ENCODE measurements around the gene PPP1CB. TPM values are rescaled to one million over a fixed set of nuclear protein-coding genes. Genes with fewer than 3 reads are reported as not detected.
A peak's percentile ranks its signal among the peaks of the same experiment; 100 is the strongest.

PPP1CB gene
- total and polyA plus RNA-seq, 2 donors: 252 to 608 TPM

DNA sequence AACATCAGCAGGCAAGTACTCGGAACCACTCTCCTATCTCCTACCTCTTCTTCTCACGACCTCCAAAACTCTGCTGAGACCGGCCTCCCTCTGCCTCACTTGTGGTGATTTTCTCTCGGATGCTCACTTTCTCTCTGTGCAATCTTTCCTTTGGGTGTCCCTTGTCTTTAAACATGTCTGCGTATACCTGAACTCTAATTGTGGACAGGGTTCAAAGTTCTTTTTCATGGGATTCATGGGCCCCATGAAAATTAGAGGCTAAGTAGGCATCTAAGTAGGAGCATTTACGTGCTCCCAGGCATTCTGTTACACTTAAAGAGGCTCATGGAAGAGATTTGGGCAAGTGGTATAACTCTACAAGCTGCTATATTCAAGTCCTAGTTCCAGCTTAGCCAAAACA, 2.1 kb upstream of the PPP1CB start:
- Histone ChIP-seq H3K36me3 (ENCODE audit: insufficient read depth) (no peaks in the 10 kb centered on the region), H3K27ac (ENCODE audit: low read depth) (no peak overlapping the region), H3K4me1 (ENCODE audit: insufficient read depth) (no peaks in the 10 kb centered on the region), H3K4me3 (ENCODE audit: low read depth, low read length) (no peak overlapping the region)
- no peak for DNase-seq (ENCODE audit: extremely low spot score)
- 93% methylated on average over 6 of the region's 6 CpGs for WGBS

DNA sequence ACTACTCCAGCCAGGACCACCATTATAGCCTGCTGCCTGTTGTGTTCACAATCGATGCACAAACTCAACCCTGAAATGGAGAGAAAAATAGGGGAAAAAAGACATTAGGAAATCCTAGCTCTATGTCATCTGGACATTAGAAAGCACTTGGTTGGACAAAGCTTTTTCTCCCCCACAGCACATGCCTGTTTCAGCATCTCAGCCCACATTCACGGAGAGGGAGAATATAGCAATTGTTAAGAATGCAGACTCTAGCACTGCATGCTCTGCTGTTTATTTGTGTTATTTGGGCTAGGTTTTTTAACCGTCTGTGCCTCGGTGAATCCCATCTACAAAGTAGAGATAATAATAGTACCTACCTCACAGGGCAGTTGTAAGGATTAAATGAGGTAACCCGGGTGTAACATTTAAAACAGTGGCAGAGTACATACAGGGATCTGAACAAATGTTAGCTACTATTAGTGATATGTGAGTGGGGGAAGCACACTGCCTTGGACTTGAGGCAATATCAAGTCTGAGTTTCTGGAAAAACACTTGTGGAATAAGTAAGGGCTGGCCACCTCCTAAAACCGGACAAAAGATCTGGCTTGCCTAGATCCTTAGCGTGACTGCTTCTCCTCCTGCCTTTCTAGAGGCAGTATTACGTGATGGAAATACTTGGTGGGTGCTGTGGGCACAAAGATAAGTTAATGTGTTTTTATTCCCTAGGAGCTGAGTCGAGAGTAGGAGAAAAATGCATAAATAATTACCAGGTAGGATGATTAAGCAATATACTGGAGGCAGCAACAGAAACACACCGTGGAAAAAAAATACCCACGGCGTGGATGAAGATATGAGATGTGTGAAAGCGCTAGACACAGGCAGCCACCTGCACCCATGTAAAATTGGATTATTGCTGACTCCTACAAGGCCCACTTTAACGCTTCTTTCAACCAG, 1.0 kb upstream of the PPP1CB start:
- H3K4me3 ChIP-seq (ENCODE audit: low read depth, low read length): peak overlapping the region; percentile 80
- peak overlapping the region; percentile 100 for H3K27ac ChIP-seq (ENCODE audit: low read depth)
- H3K36me3 ChIP-seq (ENCODE audit: insufficient read depth): no peaks in the 10 kb centered on the region
- no peaks in the 10 kb centered on the region for H3K4me1 ChIP-seq (ENCODE audit: insufficient read depth)
- WGBS: 11% methylated on average over 14 of the region's 14 CpGs
- DNase-seq (ENCODE audit: extremely low spot score): no peak

DNA sequence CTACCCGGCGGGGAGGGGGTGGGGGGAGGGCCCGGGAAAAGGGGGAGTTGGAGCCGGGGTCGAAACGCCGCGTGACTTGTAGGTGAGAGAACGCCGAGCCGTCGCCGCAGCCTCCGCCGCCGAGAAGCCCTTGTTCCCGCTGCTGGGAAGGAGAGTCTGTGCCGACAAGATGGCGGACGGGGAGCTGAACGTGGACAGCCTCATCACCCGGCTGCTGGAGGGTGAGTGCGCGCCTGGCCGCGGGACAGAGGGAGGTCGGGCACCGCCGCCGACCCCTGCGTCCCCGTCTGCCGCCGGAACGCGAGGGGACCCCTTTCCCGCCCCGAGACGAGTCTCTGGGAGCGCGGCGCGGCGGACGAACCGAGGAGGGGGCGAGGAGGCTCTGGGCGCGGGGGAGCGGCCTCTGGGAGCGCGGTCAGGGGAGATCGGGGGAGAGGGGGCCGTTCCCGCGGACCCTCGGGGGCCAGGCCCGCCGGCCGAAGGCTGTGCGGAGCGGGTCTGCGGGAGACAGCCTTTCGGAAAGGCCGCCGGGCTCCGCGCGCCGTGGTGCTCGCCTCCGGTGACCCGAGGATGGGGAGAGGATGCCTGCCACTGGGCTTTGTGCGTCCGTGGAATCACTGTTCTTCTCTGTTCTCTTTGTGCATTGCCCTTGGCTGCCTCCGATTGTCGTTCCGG, 463 bp downstream of the PPP1CB start:
- H3K4me3 ChIP-seq (ENCODE audit: low read depth, low read length): peak overlapping the region; percentile 80
- DNase-seq (ENCODE audit: extremely low spot score): no peak
- H3K36me3 ChIP-seq (ENCODE audit: insufficient read depth): no peaks in the 10 kb centered on the region
- WGBS: under 1% methylated on average over 78 of the region's 78 CpGs
- peak overlapping the region; percentile 100 for H3K27ac ChIP-seq (ENCODE audit: low read depth)
- no peaks in the 10 kb centered on the region for H3K4me1 ChIP-seq (ENCODE audit: insufficient read depth)

DNA sequence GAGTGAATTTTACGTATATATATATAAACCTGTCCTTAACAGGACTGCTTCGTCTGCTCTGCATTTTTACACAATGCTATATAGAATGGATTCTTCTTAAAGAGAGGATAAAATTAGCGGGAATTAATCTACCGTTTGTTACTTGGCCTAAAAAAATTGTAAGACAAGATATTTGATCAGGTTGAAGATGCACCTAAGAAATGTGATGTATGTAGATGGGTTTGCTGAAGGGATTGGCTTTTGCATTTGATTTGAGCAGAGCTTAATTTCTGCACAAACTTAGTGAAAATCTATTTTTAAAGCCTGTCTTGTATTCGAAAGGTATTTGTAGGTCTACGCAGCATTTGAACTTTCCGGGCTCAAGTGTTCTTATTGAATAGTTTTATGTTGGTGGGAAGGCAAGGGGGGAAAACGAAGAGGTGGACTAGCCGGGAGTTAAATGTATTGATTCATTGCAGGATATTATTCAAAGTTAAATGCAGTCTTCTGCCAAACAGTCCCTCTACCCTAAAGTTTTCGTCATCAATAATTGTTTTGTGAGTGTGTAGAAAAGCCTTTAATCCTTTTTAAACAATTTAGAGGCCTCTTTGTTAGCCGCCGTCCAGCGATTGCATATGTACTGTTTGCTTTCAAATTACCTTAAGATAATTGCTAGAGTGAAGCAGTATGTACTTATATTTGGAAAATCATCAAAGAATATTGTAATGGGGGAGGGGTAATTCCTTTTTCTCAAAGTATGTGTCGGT, 1.2 kb downstream of the PPP1CB start:
- peak; percentile 14 for DNase-seq (ENCODE audit: extremely low spot score)
- peak overlapping the region; percentile 80 for H3K4me3 ChIP-seq (ENCODE audit: low read depth, low read length)
- under 1% methylated on average over 14 of the region's 14 CpGs for WGBS
- no peaks in the 10 kb centered on the region for H3K36me3 ChIP-seq (ENCODE audit: insufficient read depth)
- no peaks in the 10 kb centered on the region for H3K4me1 ChIP-seq (ENCODE audit: insufficient read depth)
- peak overlapping the region; percentile 100 for H3K27ac ChIP-seq (ENCODE audit: low read depth)

DNA sequence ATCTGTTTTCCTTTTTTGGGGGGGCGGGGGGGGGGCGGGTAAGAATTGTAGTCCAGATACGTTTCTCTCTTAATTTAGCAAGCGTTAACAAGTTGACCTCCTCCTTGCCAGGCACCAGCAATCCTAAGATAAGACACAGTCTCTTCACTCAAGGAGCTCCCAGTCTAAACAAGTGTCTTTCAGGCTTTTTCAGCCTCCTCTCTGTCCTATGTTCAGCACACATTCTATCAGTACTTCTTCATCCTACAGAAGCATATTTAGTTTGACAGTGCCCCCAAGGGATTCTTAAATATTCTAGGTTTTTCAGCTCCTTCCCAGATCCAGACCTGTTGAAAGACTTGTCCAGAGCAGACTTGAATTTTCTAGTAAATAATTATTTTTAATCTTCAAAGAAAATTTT, 2.7 kb downstream of the PPP1CB start:
- Histone ChIP-seq H3K27ac (ENCODE audit: low read depth) (no peak overlapping the region), H3K4me1 (ENCODE audit: insufficient read depth) (peaks cover 3% of the 10 kb centered on the region), H3K4me3 (ENCODE audit: low read depth, low read length) (peak overlapping the region; percentile 20), H3K36me3 (ENCODE audit: insufficient read depth) (no peaks in the 10 kb centered on the region)
- DNase-seq (ENCODE audit: extremely low spot score): no peak
- WGBS: 26% methylated on average over 4 of the region's 4 CpGs

DNA sequence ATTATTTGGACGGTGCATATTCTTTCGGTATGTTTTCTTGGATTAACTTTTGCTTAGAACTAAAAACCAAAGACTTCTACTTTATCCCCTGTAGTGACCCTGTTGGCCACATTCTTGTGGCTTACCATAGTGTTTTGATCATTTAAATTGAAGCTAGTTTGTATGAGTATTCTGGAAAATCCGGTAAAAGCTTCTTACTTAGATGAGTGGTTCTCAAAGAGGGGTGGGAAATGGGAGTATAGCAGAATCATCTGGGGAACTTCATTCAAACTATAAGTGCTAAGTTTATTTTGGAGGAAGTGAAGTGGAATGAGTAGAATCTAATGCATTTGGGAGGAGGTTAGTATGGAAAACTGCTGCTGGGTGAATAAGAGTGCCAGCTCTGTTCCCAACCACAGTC, 3.8 kb downstream of the PPP1CB start:
- H3K36me3 ChIP-seq (ENCODE audit: insufficient read depth): no peaks in the 10 kb centered on the region
- no peak overlapping the region for H3K27ac ChIP-seq (ENCODE audit: low read depth)
- DNase-seq (ENCODE audit: extremely low spot score): no peak
- H3K4me1 ChIP-seq (ENCODE audit: insufficient read depth): peaks cover 3% of the 10 kb centered on the region
- WGBS: 38% methylated on average over 3 of the region's 3 CpGs
- no peak overlapping the region for H3K4me3 ChIP-seq (ENCODE audit: low read depth, low read length)

DNA sequence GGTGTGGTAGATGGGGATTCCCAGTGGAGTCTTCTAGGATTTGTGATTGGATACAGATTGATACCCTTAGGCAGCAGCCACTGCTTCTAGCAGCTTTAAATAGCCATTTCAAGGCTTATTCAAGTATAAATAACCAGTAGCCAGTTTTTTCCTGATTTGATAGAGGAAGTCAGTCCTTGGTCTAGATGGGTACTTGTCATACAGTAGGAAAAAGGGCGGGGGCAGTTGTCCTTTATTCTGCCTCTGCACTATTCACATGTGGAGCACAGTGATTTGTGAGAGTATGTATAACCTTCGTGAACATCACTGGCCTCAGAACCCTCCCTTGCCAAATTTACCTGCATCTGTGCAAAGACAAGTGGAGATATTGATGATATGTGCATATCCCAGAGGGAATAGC, 6.8 kb downstream of the PPP1CB start:
- Histone ChIP-seq H3K27ac (ENCODE audit: low read depth) (no peak overlapping the region), H3K4me3 (ENCODE audit: low read depth, low read length) (no peak overlapping the region), H3K36me3 (ENCODE audit: insufficient read depth) (no peaks in the 10 kb centered on the region), H3K4me1 (ENCODE audit: insufficient read depth) (peaks cover 3% of the 10 kb centered on the region)
- WGBS: 77% methylated on average over 2 of the region's 2 CpGs
- no peak for DNase-seq (ENCODE audit: extremely low spot score)

DNA sequence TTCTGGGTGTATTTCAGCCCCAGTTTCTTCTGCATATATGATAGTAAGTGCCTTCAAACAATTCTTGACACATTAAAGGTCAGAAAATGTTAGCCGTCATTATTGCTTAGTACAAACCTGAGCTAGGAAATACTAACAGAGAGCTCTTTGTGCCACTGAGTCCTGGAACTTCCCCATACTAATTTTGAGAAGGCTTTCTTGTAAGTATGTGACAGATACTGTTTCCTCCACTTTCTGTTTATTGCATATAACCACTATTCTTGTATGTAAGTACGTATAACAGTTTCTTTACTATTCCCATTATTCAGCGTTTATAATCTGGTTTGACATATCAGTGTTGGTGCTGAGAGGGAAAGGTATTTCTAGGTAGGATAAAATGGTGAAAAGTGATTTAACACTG, 9.8 kb downstream of the PPP1CB start:
- WGBS: 81% methylated on average over 3 of the region's 3 CpGs
- Histone ChIP-seq H3K27ac (ENCODE audit: low read depth) (no peak overlapping the region), H3K36me3 (ENCODE audit: insufficient read depth) (no peaks in the 10 kb centered on the region), H3K4me1 (ENCODE audit: insufficient read depth) (peaks cover 3% of the 10 kb centered on the region), H3K4me3 (ENCODE audit: low read depth, low read length) (no peak overlapping the region)
- no peak for DNase-seq (ENCODE audit: extremely low spot score)

DNA sequence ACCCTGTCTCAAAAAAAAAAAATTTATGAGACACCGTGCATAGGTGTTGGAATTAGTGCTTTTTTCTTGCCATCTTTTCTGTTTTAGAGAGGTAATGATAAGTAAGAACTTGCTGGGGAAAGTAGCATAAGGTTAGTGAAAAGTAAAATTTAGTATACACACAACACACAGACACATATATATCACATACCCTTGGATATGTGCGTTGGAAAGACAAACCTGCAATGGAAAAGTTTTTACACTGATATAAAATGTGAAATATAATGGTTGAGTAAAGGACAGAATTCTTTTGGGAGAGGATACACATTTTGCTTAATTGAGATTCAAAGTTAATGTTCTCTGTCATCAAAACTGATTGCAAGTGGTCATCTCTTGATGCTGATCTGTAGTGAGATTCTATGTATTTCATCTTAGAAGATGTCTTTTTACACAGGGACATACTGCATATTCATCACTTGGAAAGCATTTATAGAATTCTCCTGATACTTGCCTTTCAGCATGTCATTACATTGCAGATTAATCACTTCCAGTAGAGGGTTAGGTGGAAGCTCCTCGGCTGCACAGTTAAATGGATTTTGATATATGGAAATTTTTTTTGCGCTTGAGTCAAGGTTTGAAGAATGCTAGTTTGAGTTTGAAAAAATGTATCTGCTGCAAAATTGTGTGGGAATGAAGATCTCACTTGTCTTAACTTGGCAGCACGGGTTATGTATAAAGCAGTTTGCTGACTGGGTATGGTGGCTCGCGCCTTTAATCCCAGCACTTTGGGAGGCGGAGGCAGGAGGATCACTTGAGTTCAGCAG, 13.5 kb downstream of the PPP1CB start:
- 67% methylated on average over 8 of the region's 8 CpGs for WGBS
- Histone ChIP-seq H3K27ac (ENCODE audit: low read depth) (no peak overlapping the region), H3K36me3 (ENCODE audit: insufficient read depth) (no peaks in the 10 kb centered on the region), H3K4me3 (ENCODE audit: low read depth, low read length) (no peak overlapping the region), H3K4me1 (ENCODE audit: insufficient read depth) (no peaks in the 10 kb centered on the region)
- DNase-seq (ENCODE audit: extremely low spot score): no peak

DNA sequence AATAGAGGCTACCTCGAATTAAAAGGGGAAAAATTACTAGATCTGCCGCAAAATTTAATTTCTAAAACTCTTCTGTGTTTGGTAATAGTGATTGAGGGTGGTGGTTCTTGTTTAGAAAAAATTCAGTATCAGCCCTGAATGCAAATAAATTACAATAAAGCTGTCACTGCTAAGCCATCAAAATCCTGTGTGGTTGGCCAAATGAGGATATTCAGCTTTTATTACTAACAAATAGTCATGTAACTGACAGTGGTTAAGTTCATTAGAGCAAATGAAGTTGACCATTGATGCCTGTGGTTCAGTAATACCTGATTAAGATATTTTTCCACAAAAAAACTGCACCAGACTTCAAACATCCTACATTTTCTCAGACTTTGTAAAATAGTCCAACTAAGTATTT, 14.4 kb downstream of the PPP1CB start:
- Histone ChIP-seq H3K4me3 (ENCODE audit: low read depth, low read length) (no peak overlapping the region), H3K27ac (ENCODE audit: low read depth) (no peak overlapping the region), H3K4me1 (ENCODE audit: insufficient read depth) (no peaks in the 10 kb centered on the region), H3K36me3 (ENCODE audit: insufficient read depth) (no peaks in the 10 kb centered on the region)
- DNase-seq (ENCODE audit: extremely low spot score): no peak
- WGBS: 81% methylated on average over 2 of the region's 2 CpGs

DNA sequence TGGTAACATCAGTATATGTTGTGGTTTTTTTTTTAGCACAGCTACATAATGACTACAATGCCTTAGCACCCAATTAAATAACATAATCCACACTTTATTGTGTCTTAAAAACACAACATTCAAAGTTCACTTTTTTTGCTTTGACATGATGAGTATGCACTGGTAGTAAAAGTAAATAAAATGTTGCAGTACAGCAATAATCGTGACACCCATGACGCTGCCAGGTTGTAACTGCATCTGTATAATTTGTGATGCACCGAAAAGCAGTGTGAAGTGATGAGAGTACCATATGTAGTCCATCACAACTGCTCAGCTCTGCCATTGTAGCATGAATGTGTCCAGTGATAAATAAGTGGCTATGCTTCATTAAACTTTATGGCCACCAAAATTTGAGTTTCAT, 15.7 kb downstream of the PPP1CB start:
- no peak for DNase-seq (ENCODE audit: extremely low spot score)
- H3K4me3 ChIP-seq (ENCODE audit: low read depth, low read length): no peak overlapping the region
- no peaks in the 10 kb centered on the region for H3K36me3 ChIP-seq (ENCODE audit: insufficient read depth)
- 39% methylated on average over 3 of the region's 3 CpGs for WGBS
- H3K27ac ChIP-seq (ENCODE audit: low read depth): no peak overlapping the region
- no peaks in the 10 kb centered on the region for H3K4me1 ChIP-seq (ENCODE audit: insufficient read depth)

DNA sequence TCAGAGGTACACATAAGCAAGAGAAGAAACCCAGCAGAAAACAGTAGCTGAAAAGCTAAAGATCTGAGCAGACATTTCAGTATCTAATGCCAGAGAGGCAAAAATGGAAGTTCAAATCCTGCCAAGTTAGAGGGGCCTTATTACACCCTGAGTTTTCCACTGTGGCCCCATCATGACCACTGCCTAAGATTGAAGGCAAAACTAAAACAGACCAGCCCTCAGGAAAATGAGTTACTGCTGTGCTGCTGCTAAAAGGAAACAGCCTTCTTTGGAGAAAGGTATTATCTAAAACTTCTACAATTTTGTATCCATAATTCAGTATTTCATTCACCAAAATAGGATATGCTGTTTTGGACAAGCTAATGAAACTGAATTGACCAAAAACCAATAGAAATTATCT, 16.8 kb downstream of the PPP1CB start:
- no peak overlapping the region for H3K4me3 ChIP-seq (ENCODE audit: low read depth, low read length)
- no peaks in the 10 kb centered on the region for H3K4me1 ChIP-seq (ENCODE audit: insufficient read depth)
- no peak for DNase-seq (ENCODE audit: extremely low spot score)
- H3K27ac ChIP-seq (ENCODE audit: low read depth): no peak overlapping the region
- H3K36me3 ChIP-seq (ENCODE audit: insufficient read depth): no peaks in the 10 kb centered on the region

DNA sequence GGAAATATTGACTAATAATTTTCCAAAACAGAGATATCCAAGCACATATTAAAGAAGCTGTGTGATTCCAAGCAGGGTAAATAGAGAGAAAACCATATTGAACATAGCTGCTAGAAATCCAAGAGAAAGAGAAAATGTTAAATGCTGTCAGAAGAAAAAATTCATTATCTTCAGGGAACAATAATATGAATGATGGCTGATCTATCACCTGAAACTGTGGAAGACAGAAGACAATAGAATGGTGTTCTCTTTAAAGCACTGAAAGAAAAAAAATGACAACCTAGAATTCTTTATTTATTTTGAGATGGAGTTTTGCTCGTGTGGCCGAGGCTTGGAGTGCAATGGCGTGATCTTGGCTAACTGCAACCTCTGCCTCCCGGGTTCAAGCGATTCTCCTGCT, 17.3 kb downstream of the PPP1CB start:
- Histone ChIP-seq H3K4me1 (ENCODE audit: insufficient read depth) (no peaks in the 10 kb centered on the region), H3K36me3 (ENCODE audit: insufficient read depth) (no peaks in the 10 kb centered on the region), H3K27ac (ENCODE audit: low read depth) (no peak overlapping the region), H3K4me3 (ENCODE audit: low read depth, low read length) (no peak overlapping the region)
- no peak for DNase-seq (ENCODE audit: extremely low spot score)
- 85% methylated on average over 5 of the region's 5 CpGs for WGBS

All from urinary bladder (tissue), 4 donors.